Measurements from ENCODE around the gene GNAT2.

- no peak for TF ChIP-seq CTCF (IDR thresholded peaks at IDR 0.05)
- no peak for TF ChIP-seq EP300 (IDR thresholded peaks at IDR 0.05)
- no peak for TF ChIP-seq POLR2AphosphoS5 (IDR thresholded peaks at IDR 0.05)
- no peak for TF ChIP-seq POLR2A (IDR thresholded peaks at IDR 0.05)
These were observed 39.9 kb downstream of the GNAT2 start for GRCh38 chr1:109579491-109579890.
